H1 (cell line): ENCODE measurements around the gene TMEM63C. TPM values are rescaled to one million over a fixed set of nuclear protein-coding genes. Genes with fewer than 3 reads are reported as not detected.

ENCODE experiments used
- CREB1 ChIP-seq: IDR thresholded peaks from 2 replicates; pipeline ENCODE4 v1.6.1; 2012; ENCODE audit warnings: inconsistent platforms
- JUN ChIP-seq: IDR thresholded peaks from 2 replicates; pipeline ENCODE4 v1.6.1; 2011; ENCODE audit warnings: low read depth, mild to moderate bottlenecking, improper control_type of control experiment, low read length
- RNF2 ChIP-seq: fragments of 200-900, 300-1000 bp; sonication (generic); IDR thresholded peaks from 2 replicates; pipeline ENCODE4 v1.7.1; 2016; ENCODE audit warnings: borderline replicate concordance, low read depth, mild to moderate bottlenecking, antibody characterized with exemption, low read length; ENCODE audit not compliant: poor library complexity, severe bottlenecking; ENCODE audit errors: missing control alignments
- SRF ChIP-seq: IDR thresholded peaks from 2 replicates; pipeline ENCODE4 v1.6.1; 2011; ENCODE audit warnings: mild to moderate bottlenecking, low read depth, low read length, moderate library complexity
- polyA plus RNA-seq, 7 experiments: library from polyadenylated mRNA; depleted of rRNA in 3 of 7; stranded (reverse) in 5 of 7; unstranded in 2 of 7; fragments of >200 nt in 5 of 7; fragments of 200-250 nt in 2 of 7; gene quantifications; 1 replicate in 5 of 7; 2 replicates in 1 of 7; 4 replicates in 1 of 7; pipeline versions ENCODE4 v1.2.1 to v1.2.3, GENCODE V29; 2011 to 2013; ENCODE audit warnings: missing spikeins in 2 of 7, mixed read lengths in 2 of 7
- total RNA-seq: library from RNA; stranded (reverse); fragmentation: NEBNext Ultra II Directional; extraction: Animal tissue kit (Norgen Biotek cat#: 25700); gene quantifications from 2 replicates; pipeline ENCODE4 v1.2.1, GENCODE V29; 2021
- TF ChIP-seq, protein P1 (sequence below): fragments of 300-600 bp; sonication (generic); IDR thresholded peaks from 2 replicates; pipeline ENCODE4 v1.7.1; 2012; ENCODE audit warnings: low read length, moderate library complexity, mild to moderate bottlenecking, inconsistent platforms; ENCODE audit not compliant: insufficient replicate concordance
- TF ChIP-seq, protein P2 (sequence below): IDR thresholded peaks from 2 replicates; pipeline ENCODE4 v1.6.1; 2012; ENCODE audit warnings: inconsistent platforms

Gene TMEM63C
- total and polyA plus RNA-seq, 2 of the 8 experiments (the other 6 are each of a cell fraction or from before 2014, with no cell fraction given), result 3.0 to 7.6 TPM

DNA sequence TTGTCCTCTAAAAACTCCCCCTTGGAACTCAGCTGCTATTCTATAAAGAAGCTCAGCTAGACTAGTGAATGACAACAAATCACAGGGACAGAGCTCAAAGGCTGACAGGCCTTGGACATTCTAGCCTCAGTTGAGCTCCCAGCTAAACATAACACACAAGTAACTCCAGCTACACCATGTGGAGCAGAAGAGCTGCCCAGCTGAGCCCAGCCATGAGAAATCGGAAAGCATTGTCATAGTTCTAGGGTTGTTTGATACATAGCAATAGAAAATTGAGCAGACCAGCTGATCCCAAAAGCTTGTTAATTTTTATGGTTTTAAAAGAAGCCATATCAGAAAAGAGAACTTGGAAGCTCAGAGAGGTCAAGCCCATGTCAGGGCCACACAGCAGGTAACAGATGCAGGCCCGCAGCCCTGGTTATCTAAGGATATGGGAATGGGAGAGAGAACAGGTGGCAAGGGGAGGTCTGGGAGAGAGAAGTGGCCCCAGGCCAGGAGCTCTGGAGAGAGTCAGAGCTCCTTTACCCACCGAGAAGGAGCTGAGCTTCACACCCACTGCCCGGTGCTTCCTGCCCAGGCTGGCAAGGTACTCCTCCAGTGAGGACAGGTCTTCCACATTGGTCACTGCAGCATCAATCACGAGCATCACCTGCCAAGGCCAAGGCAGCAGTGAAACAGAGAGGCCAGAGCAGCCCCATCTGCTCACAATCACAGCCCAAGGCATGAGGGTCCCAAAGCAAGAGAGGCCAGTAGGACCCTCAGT is 86.5 kb downstream of the TMEM63C start (continued):
- TF ChIP-seq, protein P1, sequence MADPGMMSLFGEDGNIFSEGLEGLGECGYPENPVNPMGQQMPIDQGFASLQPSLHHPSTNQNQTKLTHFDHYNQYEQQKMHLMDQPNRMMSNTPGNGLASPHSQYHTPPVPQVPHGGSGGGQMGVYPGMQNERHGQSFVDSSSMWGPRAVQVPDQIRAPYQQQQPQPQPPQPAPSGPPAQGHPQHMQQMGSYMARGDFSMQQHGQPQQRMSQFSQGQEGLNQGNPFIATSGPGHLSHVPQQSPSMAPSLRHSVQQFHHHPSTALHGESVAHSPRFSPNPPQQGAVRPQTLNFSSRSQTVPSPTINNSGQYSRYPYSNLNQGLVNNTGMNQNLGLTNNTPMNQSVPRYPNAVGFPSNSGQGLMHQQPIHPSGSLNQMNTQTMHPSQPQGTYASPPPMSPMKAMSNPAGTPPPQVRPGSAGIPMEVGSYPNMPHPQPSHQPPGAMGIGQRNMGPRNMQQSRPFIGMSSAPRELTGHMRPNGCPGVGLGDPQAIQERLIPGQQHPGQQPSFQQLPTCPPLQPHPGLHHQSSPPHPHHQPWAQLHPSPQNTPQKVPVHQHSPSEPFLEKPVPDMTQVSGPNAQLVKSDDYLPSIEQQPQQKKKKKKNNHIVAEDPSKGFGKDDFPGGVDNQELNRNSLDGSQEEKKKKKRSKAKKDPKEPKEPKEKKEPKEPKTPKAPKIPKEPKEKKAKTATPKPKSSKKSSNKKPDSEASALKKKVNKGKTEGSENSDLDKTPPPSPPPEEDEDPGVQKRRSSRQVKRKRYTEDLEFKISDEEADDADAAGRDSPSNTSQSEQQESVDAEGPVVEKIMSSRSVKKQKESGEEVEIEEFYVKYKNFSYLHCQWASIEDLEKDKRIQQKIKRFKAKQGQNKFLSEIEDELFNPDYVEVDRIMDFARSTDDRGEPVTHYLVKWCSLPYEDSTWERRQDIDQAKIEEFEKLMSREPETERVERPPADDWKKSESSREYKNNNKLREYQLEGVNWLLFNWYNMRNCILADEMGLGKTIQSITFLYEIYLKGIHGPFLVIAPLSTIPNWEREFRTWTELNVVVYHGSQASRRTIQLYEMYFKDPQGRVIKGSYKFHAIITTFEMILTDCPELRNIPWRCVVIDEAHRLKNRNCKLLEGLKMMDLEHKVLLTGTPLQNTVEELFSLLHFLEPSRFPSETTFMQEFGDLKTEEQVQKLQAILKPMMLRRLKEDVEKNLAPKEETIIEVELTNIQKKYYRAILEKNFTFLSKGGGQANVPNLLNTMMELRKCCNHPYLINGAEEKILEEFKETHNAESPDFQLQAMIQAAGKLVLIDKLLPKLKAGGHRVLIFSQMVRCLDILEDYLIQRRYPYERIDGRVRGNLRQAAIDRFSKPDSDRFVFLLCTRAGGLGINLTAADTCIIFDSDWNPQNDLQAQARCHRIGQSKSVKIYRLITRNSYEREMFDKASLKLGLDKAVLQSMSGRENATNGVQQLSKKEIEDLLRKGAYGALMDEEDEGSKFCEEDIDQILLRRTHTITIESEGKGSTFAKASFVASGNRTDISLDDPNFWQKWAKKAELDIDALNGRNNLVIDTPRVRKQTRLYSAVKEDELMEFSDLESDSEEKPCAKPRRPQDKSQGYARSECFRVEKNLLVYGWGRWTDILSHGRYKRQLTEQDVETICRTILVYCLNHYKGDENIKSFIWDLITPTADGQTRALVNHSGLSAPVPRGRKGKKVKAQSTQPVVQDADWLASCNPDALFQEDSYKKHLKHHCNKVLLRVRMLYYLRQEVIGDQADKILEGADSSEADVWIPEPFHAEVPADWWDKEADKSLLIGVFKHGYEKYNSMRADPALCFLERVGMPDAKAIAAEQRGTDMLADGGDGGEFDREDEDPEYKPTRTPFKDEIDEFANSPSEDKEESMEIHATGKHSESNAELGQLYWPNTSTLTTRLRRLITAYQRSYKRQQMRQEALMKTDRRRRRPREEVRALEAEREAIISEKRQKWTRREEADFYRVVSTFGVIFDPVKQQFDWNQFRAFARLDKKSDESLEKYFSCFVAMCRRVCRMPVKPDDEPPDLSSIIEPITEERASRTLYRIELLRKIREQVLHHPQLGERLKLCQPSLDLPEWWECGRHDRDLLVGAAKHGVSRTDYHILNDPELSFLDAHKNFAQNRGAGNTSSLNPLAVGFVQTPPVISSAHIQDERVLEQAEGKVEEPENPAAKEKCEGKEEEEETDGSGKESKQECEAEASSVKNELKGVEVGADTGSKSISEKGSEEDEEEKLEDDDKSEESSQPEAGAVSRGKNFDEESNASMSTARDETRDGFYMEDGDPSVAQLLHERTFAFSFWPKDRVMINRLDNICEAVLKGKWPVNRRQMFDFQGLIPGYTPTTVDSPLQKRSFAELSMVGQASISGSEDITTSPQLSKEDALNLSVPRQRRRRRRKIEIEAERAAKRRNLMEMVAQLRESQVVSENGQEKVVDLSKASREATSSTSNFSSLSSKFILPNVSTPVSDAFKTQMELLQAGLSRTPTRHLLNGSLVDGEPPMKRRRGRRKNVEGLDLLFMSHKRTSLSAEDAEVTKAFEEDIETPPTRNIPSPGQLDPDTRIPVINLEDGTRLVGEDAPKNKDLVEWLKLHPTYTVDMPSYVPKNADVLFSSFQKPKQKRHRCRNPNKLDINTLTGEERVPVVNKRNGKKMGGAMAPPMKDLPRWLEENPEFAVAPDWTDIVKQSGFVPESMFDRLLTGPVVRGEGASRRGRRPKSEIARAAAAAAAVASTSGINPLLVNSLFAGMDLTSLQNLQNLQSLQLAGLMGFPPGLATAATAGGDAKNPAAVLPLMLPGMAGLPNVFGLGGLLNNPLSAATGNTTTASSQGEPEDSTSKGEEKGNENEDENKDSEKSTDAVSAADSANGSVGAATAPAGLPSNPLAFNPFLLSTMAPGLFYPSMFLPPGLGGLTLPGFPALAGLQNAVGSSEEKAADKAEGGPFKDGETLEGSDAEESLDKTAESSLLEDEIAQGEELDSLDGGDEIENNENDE, result no peak
- no peak for TF ChIP-seq RNF2
- TF ChIP-seq CREB1, result no peak
- TF ChIP-seq JUN, result no peak
- TF ChIP-seq, protein P2, sequence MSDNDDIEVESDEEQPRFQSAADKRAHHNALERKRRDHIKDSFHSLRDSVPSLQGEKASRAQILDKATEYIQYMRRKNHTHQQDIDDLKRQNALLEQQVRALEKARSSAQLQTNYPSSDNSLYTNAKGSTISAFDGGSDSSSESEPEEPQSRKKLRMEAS, result no peak
- no peak for TF ChIP-seq SRF
